ENCODE results near the gene PORCN. TPM values are rescaled to one million over a fixed set of nuclear protein-coding genes. Genes with fewer than 3 reads are reported as not detected.

The PORCN gene
- total RNA-seq, 4 donors from 2014 or later = 11.4 to 18.7 (median 12.3) TPM

GRCh38 chrX:48476919-48477318 lies 31.9 kb upstream of the PORCN start:
- peak overlapping the region in 3 of 4 donors; percentile 58 to 78 (median 76) for H3K4me3 ChIP-seq
- intact Hi-C loops (cut with DNase I; ENCODE audit: low total_unique reads) (loop anchor here (1.0 to 10.0 kb wide), 4 partner anchors 31 to 98 kb away; partner anchors contain the start of genes EBP, PORCN, RBM3 and TBC1D25), in situ Hi-C loops (cut with MboI; ENCODE audit: low sequenced_read_pairs in 4 of 4) (loop anchor here in 1 of 4 donors (25.0 kb wide), 1 partner anchor 390 kb away; no protein-coding TSS in a partner anchor)
- no peak for TF ChIP-seq POLR2A (IDR thresholded peaks at IDR 0.05)
- no peak for TF ChIP-seq CTCF (IDR thresholded peaks at IDR 0.05 in 4 of 5, conservative IDR thresholded peaks at IDR 0.05 in 1 of 5)
- H3K27ac ChIP-seq = peak overlapping the region in 3 of 4 donors; percentile 78 to 85 (median 83)
- no peaks in the 10 kb centered on the region for H3K9me3 ChIP-seq
- H3K27me3 ChIP-seq = no peaks in the 10 kb centered on the region
- ATAC-seq (no peak), DNase-seq (no peak)
- no peaks in the 10 kb centered on the region for H3K36me3 ChIP-seq
- H3K4me1 ChIP-seq = no peaks in the 10 kb centered on the region

DNA sequence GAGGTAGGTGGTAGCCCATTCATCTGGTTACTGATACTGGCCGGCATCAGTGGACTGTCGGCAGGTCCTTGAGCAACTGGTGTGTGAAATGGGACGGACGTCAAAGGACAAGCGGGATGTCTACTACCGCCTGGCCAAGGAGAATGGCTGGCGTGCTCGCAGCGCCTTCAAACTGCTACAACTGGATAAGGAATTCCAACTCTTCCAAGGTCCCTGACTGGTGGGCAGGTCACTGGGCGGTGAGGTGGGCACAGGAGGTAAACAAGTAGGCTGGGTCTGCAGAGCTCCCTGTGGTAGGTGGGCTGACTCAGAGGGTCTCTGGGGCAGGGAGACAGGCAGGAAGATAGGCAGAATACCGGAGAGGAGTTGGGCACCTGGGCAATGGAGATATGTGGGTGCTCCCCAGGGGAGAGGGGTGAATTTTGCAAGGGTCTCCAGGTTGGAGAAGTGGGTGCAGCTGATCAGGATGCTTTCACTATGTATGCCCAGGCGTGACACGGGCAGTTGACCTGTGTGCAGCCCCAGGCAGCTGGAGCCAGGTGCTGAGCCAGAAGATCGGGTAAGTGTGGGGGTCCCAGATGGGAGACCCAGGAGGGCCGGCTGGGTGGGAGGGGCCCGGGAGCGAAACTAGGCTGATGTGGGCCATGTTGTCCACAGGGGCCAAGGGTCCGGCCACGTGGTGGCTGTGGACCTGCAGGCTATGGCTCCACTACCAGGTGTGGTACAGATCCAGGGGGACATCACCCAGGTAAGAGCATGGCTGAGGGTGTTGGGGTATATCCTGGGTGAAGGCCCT lies 30.6 kb upstream of the PORCN start:
- Histone ChIP-seq H3K9me3 (no peaks in the 10 kb centered on the region), H3K4me1 (no peaks in the 10 kb centered on the region), H3K27ac (no peak overlapping the region), H3K27me3 (no peaks in the 10 kb centered on the region), H3K36me3 (no peaks in the 10 kb centered on the region), H3K4me3 (no peak overlapping the region)
- in situ Hi-C loops (cut with MboI; ENCODE audit: low sequenced_read_pairs in 4 of 4) = loop anchor here in 1 of 4 donors (25.0 kb wide), 1 partner anchor 391 kb away; no protein-coding TSS in a partner anchor
- intact Hi-C loops (cut with DNase I; ENCODE audit: low total_unique reads) = loop anchor here (5.0 to 10.0 kb wide), 3 partner anchors 44 to 97 kb away; partner anchors contain the start of genes EBP, RBM3 and TBC1D25
- TF ChIP-seq CTCF (IDR thresholded peaks at IDR 0.05 in 4 of 5, conservative IDR thresholded peaks at IDR 0.05 in 1 of 5) (no peak), POLR2A (IDR thresholded peaks at IDR 0.05) (no peak)
- ATAC-seq (no peak), DNase-seq (no peak)

GRCh38 chrX:48478806-48479205 lies 30.0 kb upstream of the PORCN start:
- Histone ChIP-seq H3K36me3 (no peaks in the 10 kb centered on the region), H3K27ac (no peak overlapping the region), H3K4me1 (no peaks in the 10 kb centered on the region), H3K27me3 (no peaks in the 10 kb centered on the region), H3K9me3 (no peaks in the 10 kb centered on the region), H3K4me3 (no peak overlapping the region)
- intact Hi-C loops (cut with DNase I; ENCODE audit: low total_unique reads) (loop anchor here (5.0 to 10.0 kb wide), 3 partner anchors 43 to 96 kb away; partner anchors contain the start of genes EBP, RBM3 and TBC1D25), in situ Hi-C loops (cut with MboI; ENCODE audit: low sequenced_read_pairs in 4 of 4) (loop anchor here in 1 of 4 donors (25.0 kb wide), 1 partner anchor 392 kb away; no protein-coding TSS in a partner anchor)
- DNase-seq (no peak), ATAC-seq (no peak)
- TF ChIP-seq POLR2A (IDR thresholded peaks at IDR 0.05) = no peak
- no peak for TF ChIP-seq CTCF (IDR thresholded peaks at IDR 0.05 in 4 of 5, conservative IDR thresholded peaks at IDR 0.05 in 1 of 5)

- Histone ChIP-seq H3K9me3 (no peaks in the 10 kb centered on the region), H3K4me3 (no peak overlapping the region), H3K4me1 (no peaks in the 10 kb centered on the region), H3K36me3 (peaks cover 0 to 8% of the 10 kb centered on the region in 2 donors), H3K27ac (no peak overlapping the region), H3K27me3 (no peaks in the 10 kb centered on the region)
- ATAC-seq (no peak), DNase-seq (no peak)
- intact Hi-C loops (cut with DNase I; ENCODE audit: low total_unique reads) (no loop called here), in situ Hi-C loops (cut with MboI; ENCODE audit: low sequenced_read_pairs in 4 of 4) (loop anchor here in 1 of 4 donors (25.0 kb wide), 1 partner anchor 393 kb away; no protein-coding TSS in a partner anchor)
- no peak for TF ChIP-seq POLR2A (IDR thresholded peaks at IDR 0.05)
- TF ChIP-seq CTCF (IDR thresholded peaks at IDR 0.05 in 4 of 5, conservative IDR thresholded peaks at IDR 0.05 in 1 of 5) = no peak
These were observed 28.6 kb upstream of the PORCN start for GRCh38 chrX:48480142-48480541.

Data from gastrocnemius medialis (tissue), 4 donors.